Measurements from ENCODE around the gene BTBD16.

The BTBD16 gene

GRCh38 chr10:122276611-122277208 lies 5.6 kb downstream of the BTBD16 start:
- DNase-seq: no peak

GRCh38 chr10:122277526-122278136 lies 6.5 kb downstream of the BTBD16 start:
- no peak for DNase-seq

- no peak for DNase-seq
These were observed 8.6 kb downstream of the BTBD16 start for GRCh38 chr10:122279725-122280141.

GRCh38 chr10:122280156-122280555 lies 9.1 kb downstream of the BTBD16 start:
- DNase-seq: no peak

GRCh38 chr10:122281018-122281626 lies 10.0 kb downstream of the BTBD16 start:
- no peak for DNase-seq

- DNase-seq: no peak
These were observed 10.7 kb downstream of the BTBD16 start for GRCh38 chr10:122281751-122282150.

GRCh38 chr10:122282253-122282671 lies 11.2 kb downstream of the BTBD16 start:
- no peak for DNase-seq

- DNase-seq: no peak
These were observed 11.8 kb downstream of the BTBD16 start for GRCh38 chr10:122282909-122283308.

GRCh38 chr10:122285506-122286444 lies 14.7 kb downstream of the BTBD16 start:
- no peak for DNase-seq

- DNase-seq: no peak
These were observed 15.8 kb downstream of the BTBD16 start for GRCh38 chr10:122286867-122287266.

- DNase-seq: no peak
These were observed 16.5 kb downstream of the BTBD16 start for GRCh38 chr10:122287570-122287969.

GRCh38 chr10:122288262-122288661 lies 17.2 kb downstream of the BTBD16 start:
- DNase-seq: no peak

GRCh38 chr10:122288917-122289316 lies 17.8 kb downstream of the BTBD16 start:
- no peak for DNase-seq

GRCh38 chr10:122290334-122290733 lies 19.2 kb downstream of the BTBD16 start:
- DNase-seq: no peak

GRCh38 chr10:122290833-122291532 lies 19.9 kb downstream of the BTBD16 start:
- no peak for DNase-seq

GRCh38 chr10:122291739-122292138 lies 20.6 kb downstream of the BTBD16 start:
- no peak for DNase-seq

GRCh38 chr10:122292376-122292775 lies 21.3 kb downstream of the BTBD16 start:
- DNase-seq: no peak

- DNase-seq: no peak
These were observed 22.3 kb downstream of the BTBD16 start for GRCh38 chr10:122293156-122293960.

- no peak for DNase-seq
These were observed 22.9 kb downstream of the BTBD16 start for GRCh38 chr10:122293961-122294380.

- DNase-seq: no peak
These were observed 23.7 kb downstream of the BTBD16 start for GRCh38 chr10:122294511-122295450.

GRCh38 chr10:122295451-122295809 lies 24.3 kb downstream of the BTBD16 start:
- DNase-seq: no peak
